H1 (cell line): ENCODE results near the gene MRPS6. TPM values are rescaled to one million over a fixed set of nuclear protein-coding genes. Genes with fewer than 3 reads are reported as not detected.

Experiments
- CBX5 ChIP-seq: fragments of 300-800, 300-1000 bp; sonication (generic); IDR thresholded peaks from 2 replicates; pipeline ENCODE4 v1.7.1; 2016; ENCODE audit warnings: antibody characterized with exemption, low read length, low read depth
- HDAC6 ChIP-seq: IDR thresholded peaks from one replicate; pipeline ENCODE4 v1.7.1; 2012; ENCODE audit warnings: low read depth, mild to moderate bottlenecking, inconsistent platforms, low read length, moderate library complexity
- PHF8 ChIP-seq: fragments of 200-600 bp; sonication (generic); conservative IDR thresholded peaks from 2 replicates; pipeline ENCODE4 v1.7.1; 2012; ENCODE audit warnings: low read depth, mild to moderate bottlenecking, inconsistent platforms, low read length, moderate library complexity
- RFX5 ChIP-seq: IDR thresholded peaks from 2 replicates; pipeline ENCODE4 v1.6.1; 2011; ENCODE audit warnings: low read depth, low read length, improper control_type of control experiment, borderline replicate concordance
- TAF7 ChIP-seq: optimal IDR thresholded peaks from 2 replicates; pipeline ENCODE3; 2011; ENCODE audit warnings: low read depth, mild to moderate bottlenecking, inconsistent platforms, low read length, moderate library complexity, borderline replicate concordance
- TEAD4 ChIP-seq: IDR thresholded peaks from 2 replicates; pipeline ENCODE4 v1.6.1; 2012; ENCODE audit warnings: low read depth, low read length, inconsistent platforms, mixed read lengths
- polyA plus RNA-seq, 7 experiments: library from polyadenylated mRNA; depleted of rRNA in 3 of 7; stranded (reverse) in 5 of 7; unstranded in 2 of 7; fragments of >200 nt in 5 of 7; fragments of 200-250 nt in 2 of 7; gene quantifications; 1 replicate in 5 of 7; 2 replicates in 1 of 7; 4 replicates in 1 of 7; pipeline versions ENCODE4 v1.2.1 to v1.2.3, GENCODE V29; 2011 to 2013; ENCODE audit warnings: missing spikeins in 2 of 7, mixed read lengths in 2 of 7
- total RNA-seq: library from RNA; stranded (reverse); fragmentation: NEBNext Ultra II Directional; extraction: Animal tissue kit (Norgen Biotek cat#: 25700); gene quantifications from 2 replicates; pipeline ENCODE4 v1.2.1, GENCODE V29; 2021
- TF ChIP-seq, protein P1 (sequence below): IDR thresholded peaks from 2 replicates; pipeline ENCODE4 v1.6.1; 2012; ENCODE audit warnings: inconsistent platforms

Gene MRPS6
- total and polyA plus RNA-seq, 2 of the 8 experiments (the other 6 are each of a cell fraction or from before 2014, with no cell fraction given), result 62.7 to 156 TPM

DNA sequence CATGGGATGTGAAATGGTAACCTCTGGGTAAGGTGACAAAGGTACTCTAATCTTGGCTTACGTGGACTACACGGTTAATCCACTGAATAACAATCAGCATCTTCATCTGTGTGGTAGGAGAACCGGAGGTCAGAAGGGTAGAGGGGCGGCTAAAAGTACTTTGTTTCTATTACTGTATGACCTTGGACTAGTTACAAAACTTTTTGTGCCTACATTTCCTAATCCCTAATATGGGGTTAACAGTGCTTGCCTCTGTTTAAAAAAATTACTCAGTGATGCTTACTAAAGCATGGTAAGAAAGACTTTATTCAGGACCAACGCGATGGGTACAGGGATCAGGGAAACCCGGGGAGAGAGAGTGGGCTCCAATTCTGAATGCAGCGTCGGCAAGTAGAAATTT is 1.7 kb upstream of the MRPS6 start (continued):
- TF ChIP-seq PHF8 (no peak), RFX5 (no peak), CBX5 (no peak), TEAD4 (no peak), HDAC6 (no peak), TAF7 (no peak)
- TF ChIP-seq, protein P1, sequence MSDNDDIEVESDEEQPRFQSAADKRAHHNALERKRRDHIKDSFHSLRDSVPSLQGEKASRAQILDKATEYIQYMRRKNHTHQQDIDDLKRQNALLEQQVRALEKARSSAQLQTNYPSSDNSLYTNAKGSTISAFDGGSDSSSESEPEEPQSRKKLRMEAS, result no peak
- TF ChIP-seq, all 59 proteins: peak for 0
